GM18909 (cell line): ENCODE results near the gene LCE2A.

Source experiments
- ATAC-seq: cut with Tn5 transposase; IDR thresholded peaks from one replicate; pipeline ENCODE4 v1.9.1; 2021; ENCODE audit warnings: mild to moderate bottlenecking; ENCODE audit not compliant: unreplicated experiment, poor library complexity

LCE2A gene

DNA sequence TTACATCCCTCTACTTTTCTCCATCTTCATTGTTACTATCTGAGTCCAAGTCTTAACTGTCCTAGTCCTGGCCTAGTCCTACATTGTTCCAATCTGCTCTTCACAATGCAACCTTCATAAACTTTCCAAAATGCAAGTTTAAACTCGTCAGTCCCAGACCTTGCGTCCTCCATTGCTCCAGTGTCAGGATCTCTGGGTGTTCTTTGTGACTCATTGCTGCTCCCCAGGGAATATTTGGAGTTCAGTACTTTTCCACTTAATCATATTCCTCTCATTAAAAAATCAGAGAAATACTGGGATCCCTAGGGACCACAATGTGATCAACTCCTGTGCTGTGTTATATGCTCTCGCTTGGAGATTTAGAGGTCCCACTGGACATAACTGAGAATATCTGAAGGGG, 41.7 kb downstream of the LCE2A start:
- ATAC-seq, result no peak

DNA sequence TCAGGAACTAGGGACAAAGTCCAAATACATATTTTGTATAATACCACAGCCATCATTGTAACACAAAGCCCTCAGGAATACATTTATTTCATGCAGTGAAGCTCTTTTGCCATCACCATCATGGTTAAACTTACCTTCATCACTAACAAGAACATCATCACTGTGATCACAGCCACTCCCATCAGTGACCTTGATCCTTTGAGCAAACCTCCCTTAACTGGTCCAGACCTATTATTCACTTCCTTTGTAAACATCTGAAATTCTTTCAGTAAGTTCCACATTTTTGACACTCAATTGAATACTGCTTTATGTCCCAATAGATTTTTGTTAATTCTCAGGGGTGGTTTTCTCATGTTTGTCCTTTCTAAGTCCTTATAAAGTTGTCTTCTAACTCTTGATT, 43.5 kb downstream of the LCE2A start:
- no peak for ATAC-seq

DNA sequence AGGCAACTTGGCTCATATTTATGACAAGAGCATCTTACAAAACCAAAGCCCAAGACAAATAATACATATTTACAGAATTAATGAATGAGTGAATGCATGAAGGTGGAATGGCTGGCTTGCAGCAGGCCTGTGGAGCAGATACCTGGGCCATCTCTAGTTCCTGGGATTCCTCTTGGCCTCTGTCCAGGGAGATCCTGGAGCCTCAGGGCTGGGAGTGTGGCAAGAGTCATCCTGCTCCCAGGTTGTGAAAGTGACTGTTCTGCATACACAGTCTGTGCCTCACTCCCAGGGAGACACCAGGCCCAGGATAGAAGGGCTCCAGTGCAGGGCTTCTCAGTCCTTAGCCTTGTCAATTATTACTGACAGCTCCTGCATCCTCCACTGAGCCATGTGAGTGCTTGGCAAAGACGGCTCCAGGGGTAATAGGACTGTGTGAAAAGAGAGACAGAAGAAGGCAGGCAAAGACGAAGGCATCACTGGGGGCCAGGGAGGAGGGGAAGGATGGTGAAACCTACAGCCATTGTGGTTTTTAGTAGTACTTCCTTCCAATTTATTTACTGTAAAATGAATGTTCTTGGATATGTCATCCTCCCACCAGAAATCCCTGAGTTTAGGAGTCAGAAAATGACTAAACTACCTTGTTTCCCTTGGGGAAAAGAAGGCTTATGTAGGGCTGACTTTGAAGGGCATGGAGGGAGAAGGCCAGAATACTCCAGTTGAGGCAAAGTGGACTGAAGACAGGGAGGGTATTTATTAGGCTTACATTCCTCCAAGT, 45.4 kb downstream of the LCE2A start:
- no peak for ATAC-seq

DNA sequence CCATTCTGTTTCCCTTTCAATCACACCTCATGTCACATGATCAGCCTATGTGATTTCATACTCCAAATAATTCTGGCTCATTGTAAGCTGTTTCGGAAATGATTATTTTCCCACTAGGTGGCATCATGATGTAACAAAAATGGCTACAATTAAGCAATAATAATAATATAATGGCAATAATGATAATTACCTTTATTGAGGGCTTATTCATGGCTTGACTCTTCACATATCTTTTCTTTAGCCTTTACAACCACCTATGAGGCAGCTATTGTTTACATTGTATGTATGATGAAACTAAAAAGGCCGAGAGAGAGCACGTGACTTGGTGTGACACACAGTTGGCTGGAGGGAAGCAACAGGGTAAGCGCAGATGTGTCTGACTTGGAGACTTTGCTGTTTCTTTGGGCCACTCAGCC, 47.2 kb downstream of the LCE2A start:
- no peak for ATAC-seq

DNA sequence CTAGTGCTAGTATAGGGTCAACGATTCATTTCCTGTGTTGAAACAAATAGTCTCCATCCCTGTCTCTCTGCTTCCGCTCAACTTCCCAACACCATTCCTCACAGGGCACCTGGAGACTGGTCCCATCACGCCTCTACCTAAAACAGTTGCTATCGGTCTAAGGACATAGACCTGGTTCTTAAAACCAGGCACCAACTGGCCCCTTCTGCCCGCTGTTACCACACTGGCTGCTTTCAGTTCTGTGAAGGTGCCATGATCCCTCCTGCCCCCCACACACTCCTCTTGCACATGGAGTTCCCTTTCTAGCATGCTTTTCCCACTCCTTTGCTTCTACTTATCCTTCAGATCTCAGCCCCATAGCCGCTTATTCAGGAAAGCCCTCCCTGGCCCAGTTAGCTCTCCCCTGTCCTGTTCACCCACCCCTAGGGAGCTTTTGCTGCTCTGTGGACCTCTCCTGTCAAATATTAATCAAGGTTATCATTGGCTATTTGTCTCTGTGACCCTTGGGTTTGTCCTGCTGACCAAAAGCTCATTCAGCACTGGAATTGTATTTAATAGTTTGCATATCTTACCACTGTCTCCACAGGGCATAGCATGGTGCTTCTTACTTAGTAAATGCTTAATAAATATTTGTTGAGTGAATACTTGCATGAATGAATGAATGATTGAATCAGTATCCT, 47.8 kb downstream of the LCE2A start:
- ATAC-seq, result no peak

DNA sequence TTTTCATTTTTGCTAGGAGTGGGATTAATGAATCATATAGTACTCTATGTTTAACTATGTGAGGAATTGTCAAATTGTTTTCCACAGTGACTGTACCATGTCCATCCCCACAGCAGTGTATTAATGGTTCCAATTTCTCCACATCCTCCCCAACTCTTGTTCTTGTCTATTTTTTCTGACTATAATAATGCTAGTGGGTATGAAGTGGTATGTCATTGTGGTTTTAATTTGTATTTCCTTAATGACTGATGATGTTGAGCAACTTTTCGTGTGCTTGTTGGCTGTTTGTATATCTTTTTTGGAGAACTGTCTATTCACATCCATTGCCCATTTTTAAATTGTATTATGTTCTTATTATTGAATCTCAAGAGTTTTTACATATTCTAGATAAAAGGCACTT, 49.7 kb downstream of the LCE2A start:
- no peak for ATAC-seq
